ENCODE results near the gene SMG6. TPM values are rescaled to one million over a fixed set of nuclear protein-coding genes. Genes with fewer than 3 reads are reported as not detected.

Gene SMG6
- polyA plus RNA-seq, 1 of the 3 experiments (the other 2 are of a cell fraction), result 15.7 TPM

GRCh38 chr17:2192367-2193057, 111.1 kb downstream of the SMG6 start:
- Histone ChIP-seq H2AFZ (ENCODE audit: low read depth) (no peak overlapping the region), H3K27me3 (ENCODE audit: insufficient read depth) (no peaks in the 10 kb centered on the region), H3K36me3 (replicated peaks in 1 of 2; ENCODE audit: control insufficient read depth in 1 of 2, insufficient read depth in 2 of 2, low read length in 1 of 2) (peaks cover 9 to 11% of the 10 kb centered on the region in 2 experiments), H3K9me3 (no peaks in the 10 kb centered on the region), H3K9me2 (no peaks in the 10 kb centered on the region), H3F3A (replicated peaks; ENCODE audit: insufficient read depth) (peaks cover 36% of the 10 kb centered on the region), H4K20me1 (ENCODE audit: insufficient read depth) (no peaks in the 10 kb centered on the region), H3K4me2 (peak overlapping the region; percentile 54), H3K27ac (ENCODE audit: low read depth in 2 of 2, low read length in 1 of 2) (peak overlapping the region; percentile 88 to 95), H3K4me1 (ENCODE audit: control insufficient read depth in 1 of 2, insufficient read depth in 2 of 2, low read depth in 1 of 2, low read length in 1 of 2) (peaks cover 20 to 47% of the 10 kb centered on the region in 2 experiments), H3K4me3 (ENCODE audit: low read depth in 2 of 2, low read length in 1 of 2) (peak overlapping the region in 1 of 2 experiments; percentile 8; a peak in 1 of 4 replicates), H3K79me2 (ENCODE audit: insufficient read depth) (peaks cover 28% of the 10 kb centered on the region), H3K9ac (peak overlapping the region; percentile 56; the same call in 1 of the 2 replicates)
- ChIA-PET POLR2A (no interaction called here), CTCF (no interaction called here)
- DNase-seq, result peak; percentile 30
- WGBS (ENCODE audit: low lambda C conversion rate), result 5% methylated on average over 7 of the region's 7 CpGs
- TF ChIP-seq EZH2phosphoT487 (IDR thresholded peaks at IDR 0.05; ENCODE audit: borderline replicate concordance, low read depth) (no peak), RFX5 (IDR thresholded peaks at IDR 0.05; ENCODE audit: low read length) (no peak), MEF2A (IDR thresholded peaks at IDR 0.05; ENCODE audit: borderline replicate concordance, low read depth) (no peak; the same call in 1 of the 2 replicates), USF1 (IDR thresholded peaks at IDR 0.05; ENCODE audit: borderline replicate concordance, low read depth) (peak; percentile 47; the same call in 1 of the 2 replicates), RAD21 (IDR thresholded peaks at IDR 0.05; ENCODE audit: low read length) (no peak), FOXJ3 (CRISPR knock-in tag; IDR thresholded peaks at IDR 0.05) (no peak), RXRA (IDR thresholded peaks at IDR 0.05; ENCODE audit: borderline replicate concordance, low read depth) (peak; percentile 97), YY1 (IDR thresholded peaks at IDR 0.05; ENCODE audit: low read depth) (no peak; the same call in 1 of the 2 replicates), MAX (IDR thresholded peaks at IDR 0.05; ENCODE audit: low read depth) (peak; percentile 85), JUND (IDR thresholded peaks at IDR 0.05) (peak; percentile 97), CHD2 (IDR thresholded peaks at IDR 0.05; ENCODE audit: low read length, partially characterized antibody) (no peak), NFIC (IDR thresholded peaks at IDR 0.05; ENCODE audit: borderline replicate concordance) (peak; percentile 99), FOXM1 (IDR thresholded peaks at IDR 0.05; ENCODE audit: low read depth) (peak; percentile 91), TEAD4 (IDR thresholded peaks at IDR 0.05; ENCODE audit: borderline replicate concordance, insufficient read depth) (peak; percentile 94), TCF12 (IDR thresholded peaks at IDR 0.05) (peak; percentile 99), GABPA (IDR thresholded peaks at IDR 0.05; ENCODE audit: low read depth) (peak; percentile 59), SIN3A (IDR thresholded peaks at IDR 0.05; ENCODE audit: borderline replicate concordance, low read depth, low read length) (peak; percentile 62; the same call in 1 of the 2 replicates), GATA2 (CRISPR knock-in tag; IDR thresholded peaks at IDR 0.05) (no peak), ELF1 (IDR thresholded peaks at IDR 0.05) (peak; percentile 58), FOSL2 (IDR thresholded peaks at IDR 0.05; ENCODE audit: borderline replicate concordance, low read depth) (peak; percentile 84; the same call in 1 of the 2 replicates), TAF1 (IDR thresholded peaks at IDR 0.05; ENCODE audit: borderline replicate concordance, low read depth, low read length) (peak; percentile 42; the same call in 1 of the 2 replicates), SMC3 (IDR thresholded peaks at IDR 0.05; ENCODE audit: low read depth, low read length) (no peak), RCOR1 (IDR thresholded peaks at IDR 0.05; ENCODE audit: low read length) (no peak), ZBTB33 (IDR thresholded peaks at IDR 0.05; ENCODE audit: borderline replicate concordance, low read depth) (peak; percentile 64; the same call in 1 of the 2 replicates), MXI1 (IDR thresholded peaks at IDR 0.05; ENCODE audit: low read depth, low read length) (no peak), POLR2AphosphoS5 (IDR thresholded peaks at IDR 0.05; ENCODE audit: low read depth, low read length) (peak; percentile 93)
- TF ChIP-seq, protein P1, sequence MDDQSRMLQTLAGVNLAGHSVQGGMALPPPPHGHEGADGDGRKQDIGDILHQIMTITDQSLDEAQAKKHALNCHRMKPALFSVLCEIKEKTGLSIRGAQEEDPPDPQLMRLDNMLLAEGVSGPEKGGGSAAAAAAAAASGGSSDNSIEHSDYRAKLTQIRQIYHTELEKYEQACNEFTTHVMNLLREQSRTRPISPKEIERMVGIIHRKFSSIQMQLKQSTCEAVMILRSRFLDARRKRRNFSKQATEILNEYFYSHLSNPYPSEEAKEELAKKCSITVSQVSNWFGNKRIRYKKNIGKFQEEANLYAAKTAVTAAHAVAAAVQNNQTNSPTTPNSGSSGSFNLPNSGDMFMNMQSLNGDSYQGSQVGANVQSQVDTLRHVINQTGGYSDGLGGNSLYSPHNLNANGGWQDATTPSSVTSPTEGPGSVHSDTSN (IDR thresholded peaks at IDR 0.05), result peak; percentile 82
- TF ChIP-seq, protein P2, sequence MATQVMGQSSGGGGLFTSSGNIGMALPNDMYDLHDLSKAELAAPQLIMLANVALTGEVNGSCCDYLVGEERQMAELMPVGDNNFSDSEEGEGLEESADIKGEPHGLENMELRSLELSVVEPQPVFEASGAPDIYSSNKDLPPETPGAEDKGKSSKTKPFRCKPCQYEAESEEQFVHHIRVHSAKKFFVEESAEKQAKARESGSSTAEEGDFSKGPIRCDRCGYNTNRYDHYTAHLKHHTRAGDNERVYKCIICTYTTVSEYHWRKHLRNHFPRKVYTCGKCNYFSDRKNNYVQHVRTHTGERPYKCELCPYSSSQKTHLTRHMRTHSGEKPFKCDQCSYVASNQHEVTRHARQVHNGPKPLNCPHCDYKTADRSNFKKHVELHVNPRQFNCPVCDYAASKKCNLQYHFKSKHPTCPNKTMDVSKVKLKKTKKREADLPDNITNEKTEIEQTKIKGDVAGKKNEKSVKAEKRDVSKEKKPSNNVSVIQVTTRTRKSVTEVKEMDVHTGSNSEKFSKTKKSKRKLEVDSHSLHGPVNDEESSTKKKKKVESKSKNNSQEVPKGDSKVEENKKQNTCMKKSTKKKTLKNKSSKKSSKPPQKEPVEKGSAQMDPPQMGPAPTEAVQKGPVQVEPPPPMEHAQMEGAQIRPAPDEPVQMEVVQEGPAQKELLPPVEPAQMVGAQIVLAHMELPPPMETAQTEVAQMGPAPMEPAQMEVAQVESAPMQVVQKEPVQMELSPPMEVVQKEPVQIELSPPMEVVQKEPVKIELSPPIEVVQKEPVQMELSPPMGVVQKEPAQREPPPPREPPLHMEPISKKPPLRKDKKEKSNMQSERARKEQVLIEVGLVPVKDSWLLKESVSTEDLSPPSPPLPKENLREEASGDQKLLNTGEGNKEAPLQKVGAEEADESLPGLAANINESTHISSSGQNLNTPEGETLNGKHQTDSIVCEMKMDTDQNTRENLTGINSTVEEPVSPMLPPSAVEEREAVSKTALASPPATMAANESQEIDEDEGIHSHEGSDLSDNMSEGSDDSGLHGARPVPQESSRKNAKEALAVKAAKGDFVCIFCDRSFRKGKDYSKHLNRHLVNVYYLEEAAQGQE (IDR thresholded peaks at IDR 0.05; ENCODE audit: low read depth, low read length), result peak; percentile 28
